ENCODE results near the gene UFSP1.

Gene UFSP1

DNA sequence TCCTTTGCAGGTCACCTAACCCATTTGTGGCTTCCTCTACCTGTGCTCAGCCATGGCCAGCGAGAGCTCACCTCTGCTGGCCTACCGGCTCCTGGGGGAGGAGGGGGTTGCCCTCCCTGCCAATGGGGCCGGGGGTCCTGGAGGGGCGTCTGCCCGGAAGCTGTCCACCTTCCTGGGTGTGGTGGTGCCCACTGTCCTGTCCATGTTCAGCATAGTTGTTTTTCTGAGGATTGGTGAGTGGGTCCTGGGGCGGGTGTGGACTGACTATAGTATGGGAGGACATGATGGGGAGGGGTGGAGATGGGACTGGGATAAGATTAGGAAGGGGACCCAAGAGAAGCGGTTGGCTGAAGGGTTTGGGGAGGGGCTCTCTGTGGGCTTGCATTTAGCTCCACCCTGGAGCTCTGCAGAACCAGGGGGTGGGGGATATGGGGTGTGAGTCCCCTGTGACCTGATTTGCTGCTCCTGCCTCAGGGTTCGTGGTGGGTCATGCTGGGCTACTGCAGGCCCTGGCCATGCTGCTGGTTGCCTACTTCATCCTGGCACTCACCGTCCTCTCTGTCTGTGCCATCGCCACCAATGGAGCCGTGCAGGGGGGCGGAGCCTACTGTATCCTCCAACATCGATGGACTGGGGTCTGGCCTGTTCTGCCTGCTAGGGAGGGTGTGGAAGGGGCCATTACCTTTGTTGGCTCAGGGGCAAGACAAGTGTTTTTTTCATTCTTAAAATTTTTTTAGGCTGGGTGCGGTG lies 35.2 kb downstream of the UFSP1 start:
- no peak for DNase-seq

DNA sequence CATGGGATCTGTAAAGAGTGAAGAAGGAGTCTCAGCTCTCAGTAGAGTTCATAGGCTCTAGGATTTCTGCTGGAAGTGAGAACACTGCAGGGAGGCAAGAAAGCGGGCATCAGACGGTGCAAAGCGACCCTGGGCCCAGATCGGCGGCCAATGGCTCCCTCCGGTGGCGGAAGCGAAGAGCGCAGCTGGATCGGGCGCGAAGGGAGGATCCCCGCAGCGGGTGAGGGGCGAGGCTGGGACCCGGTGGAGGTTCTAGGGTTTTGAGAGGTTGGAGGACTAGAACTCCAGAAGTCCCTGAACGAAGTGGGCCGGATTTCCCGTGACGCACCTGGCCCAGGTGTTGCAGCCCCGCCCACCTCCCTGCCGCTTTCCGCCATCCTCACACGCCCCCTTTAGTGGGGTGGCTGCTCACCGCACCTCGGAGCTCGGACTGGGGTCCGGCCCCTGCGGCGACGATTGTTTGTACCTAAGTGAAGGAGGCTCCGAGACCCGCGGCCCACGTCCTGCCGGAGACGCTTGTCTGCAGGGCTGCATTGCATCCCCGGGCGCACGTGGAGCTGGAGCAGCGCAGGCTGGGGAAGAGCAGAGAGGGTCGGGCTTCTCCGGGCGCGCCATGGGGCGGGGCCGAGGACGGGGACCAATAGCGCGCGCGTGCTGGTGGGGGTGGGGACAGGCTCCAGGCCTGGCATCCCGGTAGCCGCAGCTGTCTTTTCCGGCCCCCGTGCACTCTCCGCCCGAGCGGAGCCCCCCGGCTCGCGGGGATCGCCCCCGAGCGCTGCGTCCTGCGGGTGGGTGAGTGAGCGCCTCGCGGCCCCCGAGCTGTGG lies 37.3 kb downstream of the UFSP1 start, which contains the start of gene SLC12A9:
Gene SLC12A9, plus strand, starts transcription at position 666 of the 825 bp plus-strand sequence. CDS start 1,485 bp downstream, outside the sequence.
- DNase-seq, result peak; percentile 78

DNA sequence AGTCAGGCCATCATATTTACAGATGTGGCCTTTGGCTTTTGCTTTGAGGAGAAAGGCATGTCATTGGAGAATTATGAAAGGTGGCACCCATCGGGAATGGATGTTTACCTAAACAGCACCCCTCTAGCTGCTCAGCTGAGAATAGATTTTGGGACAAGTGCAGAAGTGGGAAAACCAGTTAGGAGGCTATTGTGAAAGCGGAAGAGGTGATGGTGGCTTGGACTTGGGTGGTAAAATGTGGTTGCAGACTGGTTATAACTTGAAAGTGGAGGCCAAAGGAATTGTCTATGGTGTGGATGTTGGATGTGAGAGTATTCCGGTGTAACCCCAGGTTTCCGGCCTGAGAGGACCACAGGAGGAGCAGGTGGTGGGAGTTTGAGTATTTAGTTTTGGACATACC lies 42.2 kb downstream of the UFSP1 start:
- no peak for DNase-seq

DNA sequence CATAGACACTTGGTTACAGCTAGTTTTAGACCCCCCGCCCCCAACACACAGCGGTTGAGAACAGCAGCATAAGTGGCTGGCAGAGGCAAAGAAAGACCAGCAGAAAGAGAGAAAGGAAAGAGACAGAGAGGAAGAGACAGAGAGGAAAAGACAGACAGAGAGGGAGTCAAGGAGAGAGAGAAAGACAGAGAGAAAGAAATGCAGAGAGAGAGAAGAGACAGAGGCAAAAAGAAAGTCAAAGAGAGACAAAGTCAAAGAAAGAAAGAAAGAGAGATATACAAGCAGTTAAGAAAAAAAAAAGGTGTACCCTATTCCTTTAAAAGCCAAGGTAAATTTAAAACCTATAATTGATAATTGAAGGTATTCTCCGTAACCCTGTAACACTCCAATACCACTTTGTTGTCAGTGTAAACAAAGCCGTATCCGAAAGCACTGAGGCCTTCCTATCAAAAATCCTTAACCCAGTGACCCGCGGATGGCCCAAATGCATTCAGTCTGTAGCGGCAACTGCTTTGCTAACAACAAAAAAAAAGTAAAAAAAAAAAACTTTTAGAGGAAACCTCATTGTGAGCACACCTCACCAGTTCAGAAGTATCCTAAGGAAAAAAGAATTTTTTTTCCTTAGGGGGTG lies 48.9 kb downstream of the UFSP1 start:
- no peak for DNase-seq

DNA sequence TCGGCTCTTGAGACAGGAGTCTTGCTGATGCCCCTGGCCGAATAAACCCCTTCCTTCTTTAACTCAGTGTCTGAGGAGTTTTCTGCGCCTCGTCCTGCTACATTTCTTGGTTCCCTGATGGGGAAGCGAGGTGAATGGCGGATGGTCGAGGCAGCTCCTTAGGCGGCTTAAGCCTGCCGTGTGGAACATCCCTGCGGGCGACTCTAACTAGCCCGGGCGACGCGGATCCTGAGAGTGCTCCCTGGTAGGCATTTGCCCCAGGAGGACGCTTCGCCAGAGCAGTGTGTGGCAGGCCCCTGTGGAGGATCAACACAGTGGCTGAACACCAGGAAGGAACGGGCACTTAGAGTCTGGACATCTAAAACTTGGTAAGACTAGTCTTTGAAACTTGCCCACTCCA lies 50.2 kb downstream of the UFSP1 start:
- DNase-seq, result no peak
